Upper lobe of left lung (tissue), 4 donors: ENCODE measurements around the gene ISCU.

ENCODE experiments used
- CTCF ChIP-seq, 6 experiments: fragments of 450-650 bp in 4 of 6; fragments of 200-600 bp in 2 of 6; sonication (generic) in 2 of 6; IDR thresholded peaks; one replicate each; pipeline ENCODE4 v1.5.1; 2016 to 2019; ENCODE audit warnings: antibody characterized with exemption in 6 of 6
- EP300 ChIP-seq, 4 donors: sonication (generic); formaldehyde crosslinking; IDR thresholded peaks; one replicate each; pipeline ENCODE4 v1.5.1; 2017; ENCODE audit warnings: antibody characterized with exemption in 4 of 4, control low read depth in 2 of 4
- POLR2A ChIP-seq, 4 donors: fragments of 450-650 bp; IDR thresholded peaks; one replicate each; pipeline ENCODE4 v1.5.1; 2016 to 2017; ENCODE audit warnings: antibody characterized with exemption in 4 of 4, mild to moderate bottlenecking in 2 of 4
- POLR2AphosphoS5 ChIP-seq, 2 donors: sonication (generic); formaldehyde crosslinking; IDR thresholded peaks; one replicate each; pipeline ENCODE4 v1.5.1; 2017; ENCODE audit warnings: antibody characterized with exemption in 2 of 2

- TF ChIP-seq CTCF (IDR thresholded peaks at IDR 0.05) (no peak), POLR2A (IDR thresholded peaks at IDR 0.05) (no peak), EP300 (IDR thresholded peaks at IDR 0.05) (no peak), POLR2AphosphoS5 (IDR thresholded peaks at IDR 0.05) (no peak)
Observed at GRCh38 chr12:108531929-108532848, 30.2 kb upstream of the ISCU start.
